Measurements from ENCODE around the gene PDE6C. TPM values are rescaled to one million over a fixed set of nuclear protein-coding genes. Genes with fewer than 3 reads are reported as not detected.

PDE6C gene
- total and polyA plus RNA-seq, 4 donors: not detected

GRCh38 chr10:93595378-93596161, 16.8 kb upstream of the PDE6C start:
- DNase-seq (no peak), ATAC-seq (ENCODE audit: insufficient read depth, low FRiP score) (no peak)
- Histone ChIP-seq H3K27me3 (ENCODE audit: control insufficient read depth in 3 of 3, insufficient read depth in 3 of 3, low read length in 2 of 3) (peaks cover 0 to 17% (median 2%) of the 10 kb centered on the region in 3 donors), H3K9ac (ENCODE audit: insufficient read depth in 1 of 2, low read length in 2 of 2) (no peak overlapping the region), H3K9me3 (ENCODE audit: control insufficient read depth in 4 of 4, insufficient read depth in 3 of 4, low read length in 3 of 4) (no peaks in the 10 kb centered on the region), H3K36me3 (ENCODE audit: control insufficient read depth in 4 of 4, insufficient read depth in 4 of 4, low read length in 4 of 4) (no peaks in the 10 kb centered on the region), H3K27ac (ENCODE audit: low read depth in 1 of 2, low read length in 1 of 2) (no peak overlapping the region), H3K4me1 (ENCODE audit: control insufficient read depth in 5 of 5, insufficient read depth in 5 of 5, low read length in 5 of 5) (peaks cover 0 to 6% (median 0%) of the 10 kb centered on the region in 5 donors), H3K4me3 (no peak overlapping the region)
- WGBS, 2 donors: 87 to 91% methylated on average over 5 of the region's 5 CpGs
- TF ChIP-seq CTCF (IDR thresholded peaks at IDR 0.05; ENCODE audit: control extremely low read depth, extremely low read depth): no peak

GRCh38 chr10:93596539-93596938, 15.8 kb upstream of the PDE6C start:
- no peak for TF ChIP-seq CTCF (IDR thresholded peaks at IDR 0.05; ENCODE audit: control extremely low read depth, extremely low read depth)
- WGBS, 2 donors: 93% methylated on average over 4 of the region's 4 CpGs
- no peak for ATAC-seq (ENCODE audit: insufficient read depth, low FRiP score)

DNA sequence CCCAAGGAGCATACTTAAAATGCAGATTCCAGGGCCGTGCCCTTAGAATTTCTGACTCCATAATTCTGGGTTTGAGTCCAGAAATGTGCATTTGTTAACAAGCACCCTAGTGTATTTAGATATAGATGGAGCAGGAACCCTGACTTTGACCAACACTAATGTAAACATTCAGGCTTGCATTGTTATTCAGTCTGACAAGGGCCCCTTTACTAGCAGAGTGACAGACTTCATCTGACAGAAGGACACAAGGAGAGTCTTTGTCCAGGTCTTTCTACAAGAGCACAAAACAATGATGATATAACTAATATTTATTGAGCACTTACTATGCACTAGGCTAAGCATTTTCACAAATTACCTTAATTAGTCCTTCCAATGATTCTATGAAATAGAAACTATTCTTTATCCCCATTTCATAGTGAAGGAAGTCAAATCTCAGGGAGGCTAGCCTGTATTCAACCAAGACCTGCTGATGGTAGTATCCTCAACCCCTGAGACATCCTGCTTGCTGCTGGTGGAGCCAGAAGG, 15.2 kb upstream of the PDE6C start:
- Histone ChIP-seq H3K4me1 (ENCODE audit: control insufficient read depth in 5 of 5, insufficient read depth in 5 of 5, low read length in 5 of 5) (peaks cover 0 to 8% (median 0%) of the 10 kb centered on the region in 5 donors), H3K9me3 (ENCODE audit: control insufficient read depth in 4 of 4, insufficient read depth in 3 of 4, low read length in 3 of 4) (no peaks in the 10 kb centered on the region), H3K36me3 (ENCODE audit: control insufficient read depth in 4 of 4, insufficient read depth in 4 of 4, low read length in 4 of 4) (no peaks in the 10 kb centered on the region), H3K4me3 (no peak overlapping the region), H3K27ac (ENCODE audit: low read depth in 1 of 2, low read length in 1 of 2) (no peak overlapping the region), H3K27me3 (ENCODE audit: control insufficient read depth in 3 of 3, insufficient read depth in 3 of 3, low read length in 2 of 3) (peaks cover 5 to 25% (median 6%) of the 10 kb centered on the region in 3 donors), H3K9ac (ENCODE audit: insufficient read depth in 1 of 2, low read length in 2 of 2) (no peak overlapping the region)
- TF ChIP-seq CTCF (IDR thresholded peaks at IDR 0.05; ENCODE audit: control extremely low read depth, extremely low read depth): no peak
- 92 to 94% methylated on average over 1 of the region's 1 CpG for WGBS, 2 donors
- ATAC-seq (ENCODE audit: insufficient read depth, low FRiP score) (no peak), DNase-seq (no peak)

More at GRCh38 chr10:93596539-93596938, 15.8 kb upstream of the PDE6C start:
- Histone ChIP-seq H3K4me1 (ENCODE audit: control insufficient read depth in 5 of 5, insufficient read depth in 5 of 5, low read length in 5 of 5) (peaks cover 0 to 8% (median 0%) of the 10 kb centered on the region in 5 donors), H3K27me3 (ENCODE audit: control insufficient read depth in 3 of 3, insufficient read depth in 3 of 3, low read length in 2 of 3) (peaks cover 0 to 19% (median 6%) of the 10 kb centered on the region in 3 donors), H3K9me3 (ENCODE audit: control insufficient read depth in 4 of 4, insufficient read depth in 3 of 4, low read length in 3 of 4) (no peaks in the 10 kb centered on the region), H3K9ac (ENCODE audit: insufficient read depth in 1 of 2, low read length in 2 of 2) (no peak overlapping the region), H3K4me3 (no peak overlapping the region), H3K36me3 (ENCODE audit: control insufficient read depth in 4 of 4, insufficient read depth in 4 of 4, low read length in 4 of 4) (no peaks in the 10 kb centered on the region), H3K27ac (ENCODE audit: low read depth in 1 of 2, low read length in 1 of 2) (no peak overlapping the region)
- DNase-seq: no peak
